Ishikawa (cell line): Measurements from ENCODE around the gene STAT6.
A peak's percentile ranks its signal among the peaks of the same experiment; 100 is the strongest.

Experiments used
- CEBPB ChIP-seq: IDR thresholded peaks from 2 replicates; pipeline ENCODE4 v1.6.1; 2012
- CREB1 ChIP-seq: IDR thresholded peaks from 2 replicates; pipeline ENCODE4 v1.6.1; 2012; ENCODE audit warnings: low read depth
- EGR1 ChIP-seq: IDR thresholded peaks from 2 replicates; pipeline ENCODE4 v1.6.1; 2012
- EP300 ChIP-seq: IDR thresholded peaks from 2 replicates; pipeline ENCODE4 v1.6.1; 2012; ENCODE audit warnings: borderline replicate concordance
- FOXM1 ChIP-seq: IDR thresholded peaks from 2 replicates; pipeline ENCODE4 v1.6.1; 2012; ENCODE audit warnings: low read depth, borderline replicate concordance
- MAX ChIP-seq: IDR thresholded peaks from 2 replicates; pipeline ENCODE4 v1.6.1; 2012
- NFIC ChIP-seq: IDR thresholded peaks from 2 replicates; pipeline ENCODE4 v1.6.1; 2012
- RAD21 ChIP-seq: IDR thresholded peaks from 2 replicates; pipeline ENCODE4 v1.6.1; 2012; ENCODE audit warnings: low read depth
- TAF1 ChIP-seq: IDR thresholded peaks from 2 replicates; pipeline ENCODE4 v1.6.1; 2012; ENCODE audit warnings: low read depth, mild to moderate bottlenecking
- TCF12 ChIP-seq: IDR thresholded peaks from 2 replicates; pipeline ENCODE4 v1.6.1; 2012; ENCODE audit warnings: low read depth
- TEAD4 ChIP-seq: IDR thresholded peaks from 2 replicates; pipeline ENCODE4 v1.6.1; 2012
- YY1 ChIP-seq: IDR thresholded peaks from 2 replicates; pipeline ENCODE4 v1.6.1; 2012; ENCODE audit warnings: low read depth
- ZBTB7A ChIP-seq: IDR thresholded peaks from 2 replicates; pipeline ENCODE4 v1.6.1; 2012; ENCODE audit warnings: low read depth
- TF ChIP-seq, protein P1 (sequence below): IDR thresholded peaks from 2 replicates; pipeline ENCODE4 v1.6.1; 2012
- TF ChIP-seq, protein P2 (sequence below): IDR thresholded peaks from 2 replicates; pipeline ENCODE4 v1.6.1; 2012; ENCODE audit warnings: low read depth, mild to moderate bottlenecking

STAT6 gene

DNA sequence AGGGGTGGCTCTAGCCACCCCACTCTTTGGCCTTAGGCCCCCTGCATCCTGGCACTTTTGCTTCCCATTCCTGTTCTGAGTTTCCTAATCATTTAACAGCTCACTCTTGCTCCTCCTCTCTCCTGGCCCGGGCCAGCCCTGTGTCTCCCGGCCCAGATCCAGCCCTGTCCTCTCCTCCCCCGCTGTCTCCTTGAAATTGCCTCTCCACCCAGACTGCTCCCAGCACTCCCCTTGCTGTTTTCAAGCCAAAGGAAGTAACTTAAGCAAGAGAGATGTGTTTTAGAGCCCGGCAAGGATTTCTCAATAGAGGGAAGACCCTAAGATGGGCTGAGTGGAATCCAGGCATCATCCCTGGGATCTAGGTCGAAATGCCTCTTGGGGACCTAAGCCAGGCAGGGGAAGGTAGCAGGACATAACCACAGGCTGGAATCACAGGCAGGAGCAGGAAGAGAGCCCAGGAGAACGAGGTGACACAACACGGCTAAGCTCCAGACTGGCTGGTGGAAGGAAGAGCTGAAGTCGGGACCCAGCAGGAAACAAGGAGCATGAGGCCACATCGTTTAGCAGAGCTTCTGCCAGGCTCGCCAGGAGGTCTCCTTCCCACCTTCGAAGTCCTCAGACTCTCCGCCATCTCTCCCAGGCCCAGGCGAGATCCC, 38.2 kb upstream of the STAT6 start:
- TF ChIP-seq, protein P1, sequence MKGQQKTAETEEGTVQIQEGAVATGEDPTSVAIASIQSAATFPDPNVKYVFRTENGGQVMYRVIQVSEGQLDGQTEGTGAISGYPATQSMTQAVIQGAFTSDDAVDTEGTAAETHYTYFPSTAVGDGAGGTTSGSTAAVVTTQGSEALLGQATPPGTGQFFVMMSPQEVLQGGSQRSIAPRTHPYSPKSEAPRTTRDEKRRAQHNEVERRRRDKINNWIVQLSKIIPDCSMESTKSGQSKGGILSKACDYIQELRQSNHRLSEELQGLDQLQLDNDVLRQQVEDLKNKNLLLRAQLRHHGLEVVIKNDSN: no peak
- TF ChIP-seq TAF1 (no peak), YY1 (no peak), FOXM1 (no peak), ZBTB7A (no peak), CREB1 (no peak), NFIC (no peak), TCF12 (no peak), EGR1 (no peak), MAX (no peak), CEBPB (no peak), TEAD4 (no peak), EP300 (no peak)
- TF ChIP-seq, protein P2, sequence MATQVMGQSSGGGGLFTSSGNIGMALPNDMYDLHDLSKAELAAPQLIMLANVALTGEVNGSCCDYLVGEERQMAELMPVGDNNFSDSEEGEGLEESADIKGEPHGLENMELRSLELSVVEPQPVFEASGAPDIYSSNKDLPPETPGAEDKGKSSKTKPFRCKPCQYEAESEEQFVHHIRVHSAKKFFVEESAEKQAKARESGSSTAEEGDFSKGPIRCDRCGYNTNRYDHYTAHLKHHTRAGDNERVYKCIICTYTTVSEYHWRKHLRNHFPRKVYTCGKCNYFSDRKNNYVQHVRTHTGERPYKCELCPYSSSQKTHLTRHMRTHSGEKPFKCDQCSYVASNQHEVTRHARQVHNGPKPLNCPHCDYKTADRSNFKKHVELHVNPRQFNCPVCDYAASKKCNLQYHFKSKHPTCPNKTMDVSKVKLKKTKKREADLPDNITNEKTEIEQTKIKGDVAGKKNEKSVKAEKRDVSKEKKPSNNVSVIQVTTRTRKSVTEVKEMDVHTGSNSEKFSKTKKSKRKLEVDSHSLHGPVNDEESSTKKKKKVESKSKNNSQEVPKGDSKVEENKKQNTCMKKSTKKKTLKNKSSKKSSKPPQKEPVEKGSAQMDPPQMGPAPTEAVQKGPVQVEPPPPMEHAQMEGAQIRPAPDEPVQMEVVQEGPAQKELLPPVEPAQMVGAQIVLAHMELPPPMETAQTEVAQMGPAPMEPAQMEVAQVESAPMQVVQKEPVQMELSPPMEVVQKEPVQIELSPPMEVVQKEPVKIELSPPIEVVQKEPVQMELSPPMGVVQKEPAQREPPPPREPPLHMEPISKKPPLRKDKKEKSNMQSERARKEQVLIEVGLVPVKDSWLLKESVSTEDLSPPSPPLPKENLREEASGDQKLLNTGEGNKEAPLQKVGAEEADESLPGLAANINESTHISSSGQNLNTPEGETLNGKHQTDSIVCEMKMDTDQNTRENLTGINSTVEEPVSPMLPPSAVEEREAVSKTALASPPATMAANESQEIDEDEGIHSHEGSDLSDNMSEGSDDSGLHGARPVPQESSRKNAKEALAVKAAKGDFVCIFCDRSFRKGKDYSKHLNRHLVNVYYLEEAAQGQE: no peak

GRCh38 chr12:57148469-57149244, 37.5 kb upstream of the STAT6 start:
- no peak for TF ChIP-seq YY1
- peak; percentile 50; the same call in 1 of the 2 replicates for TF ChIP-seq CEBPB

DNA sequence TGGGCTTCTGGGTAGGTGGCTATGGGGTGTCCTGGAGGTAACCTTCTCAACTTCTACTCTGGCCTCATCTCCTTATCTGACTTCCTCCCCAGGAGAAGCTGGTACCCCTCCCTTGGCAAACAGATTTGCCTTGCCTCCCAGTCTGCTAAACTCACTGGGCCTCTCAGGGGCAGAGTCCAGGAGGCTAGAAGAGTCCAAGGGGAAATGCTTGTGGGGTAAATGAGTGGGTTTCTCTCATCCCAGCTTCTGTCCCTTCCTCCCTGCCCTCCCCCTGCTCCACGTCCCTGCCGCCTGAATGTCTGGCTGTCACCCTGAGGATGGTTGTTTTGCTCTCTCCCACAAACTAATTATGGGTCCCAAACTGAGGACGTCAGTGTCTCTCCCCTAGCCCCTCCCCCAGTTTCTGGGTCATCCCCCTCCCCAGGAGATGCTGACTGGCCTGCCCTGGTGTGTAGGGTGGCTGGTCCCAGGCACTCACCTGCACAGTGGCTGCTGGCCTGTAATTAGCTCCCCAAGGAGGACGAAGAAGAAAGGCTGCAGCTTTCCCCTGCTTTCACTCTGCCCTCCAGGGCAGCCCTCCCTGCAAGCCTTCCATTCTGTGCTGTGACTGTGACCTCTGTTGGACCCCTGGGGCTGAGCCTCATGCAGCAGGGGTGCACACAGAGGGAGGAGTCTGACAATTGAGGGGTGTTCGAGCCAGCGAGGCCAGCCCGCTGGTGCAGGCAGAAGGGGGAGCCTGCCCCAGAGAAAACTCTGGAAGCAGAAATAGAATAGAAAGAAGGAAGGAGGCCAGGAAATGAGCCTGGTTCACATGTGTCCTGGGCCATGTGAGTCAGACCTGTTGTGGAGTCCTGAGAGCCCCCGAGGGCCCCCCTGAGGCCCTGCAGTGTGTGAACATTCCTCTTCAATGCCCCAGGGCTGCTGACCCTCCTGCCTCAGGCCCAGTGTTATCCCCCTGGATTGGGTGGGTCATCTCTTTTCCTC, 36.1 kb upstream of the STAT6 start, which contains the start of gene LRP1-AS:
TSS of gene LRP1-AS (minus strand) at position 659 of the 984 bp plus-strand sequence.
- no peak for TF ChIP-seq EGR1
- TF ChIP-seq YY1: no peak
- no peak for TF ChIP-seq NFIC
- TF ChIP-seq, protein P1: no peak
- no peak for TF ChIP-seq MAX
- TF ChIP-seq ZBTB7A: no peak
- no peak for TF ChIP-seq CEBPB
- no peak for TF ChIP-seq TCF12
- TF ChIP-seq RAD21: no peak
- TF ChIP-seq TAF1: no peak
- TF ChIP-seq CREB1: no peak
- TF ChIP-seq EP300: no peak
- TF ChIP-seq FOXM1: no peak
- no peak for TF ChIP-seq TEAD4
- TF ChIP-seq, protein P2: no peak

GRCh38 chr12:57146092-57146491, 34.9 kb upstream of the STAT6 start:
- TF ChIP-seq ZBTB7A (no peak), EP300 (no peak), CEBPB (no peak), MAX (no peak), RAD21 (no peak), YY1 (no peak), TEAD4 (no peak), FOXM1 (no peak), EGR1 (no peak), TCF12 (no peak), CREB1 (no peak), NFIC (no peak), TAF1 (no peak)
- TF ChIP-seq, protein P1: no peak
- TF ChIP-seq, protein P2: no peak
